H54 (cell line): ENCODE results near the gene PAQR8.
A peak's percentile ranks its signal among the peaks of the same experiment; 100 is the strongest.
"Not testable (repeated sequence)": the region's sequence is repeated elsewhere in the genome, so short reads cannot be mapped to it uniquely, and the experiment has no call there.

Source experiments
- DNase-seq: peaks from one replicate; pipeline ENCODE4 v3.0.0; 2011; ENCODE audit warnings: low spot score, mixed read lengths; ENCODE audit not compliant: insufficient read length
- FAIRE-seq: peaks from 3 replicates; lab custom pipeline; 2011; peaks lifted over from hg19 to GRCh38; lab: Jason Lieb, UNC
- POLR2A ChIP-seq: IDR thresholded peaks from 2 replicates; pipeline ENCODE4 v1.6.1; 2011; ENCODE audit warnings: low read depth, mild to moderate bottlenecking, low read length

PAQR8 gene

GRCh38 chr6:52418606-52419005 is 56.7 kb downstream of the PAQR8 start:
- no peak for DNase-seq
- TF ChIP-seq POLR2A = no peak
- FAIRE-seq = no peak

GRCh38 chr6:52419809-52420667 is 58.1 kb downstream of the PAQR8 start, which contains the start of gene EFHC1:
Gene EFHC1 (plus strand): TSS chr6:52420342. CDS start chr6:52420411, 69 bp downstream.
- FAIRE-seq (peak; percentile 88), DNase-seq (peak; percentile 81)
- TF ChIP-seq POLR2A = peak; percentile 92

- FAIRE-seq (no peak), DNase-seq (no peak)
- no peak for TF ChIP-seq POLR2A
These were observed 58.9 kb downstream of the PAQR8 start for GRCh38 chr6:52420668-52421358.

- no peak for TF ChIP-seq POLR2A
- DNase-seq = no peak
- FAIRE-seq = no peak
These were observed 60.2 kb downstream of the PAQR8 start for GRCh38 chr6:52422156-52422555.

GRCh38 chr6:52423448-52423847 is 61.5 kb downstream of the PAQR8 start:
- DNase-seq (no peak), FAIRE-seq (no peak)
- no peak for TF ChIP-seq POLR2A

- FAIRE-seq = peak; percentile 96
- peak; percentile 49 for DNase-seq
- 0 out of 2 replicates have a peak, but pooled peaks have one; percentile 31 for TF ChIP-seq POLR2A
These were observed 62.0 kb downstream of the PAQR8 start for GRCh38 chr6:52423971-52424381.

- no peak for FAIRE-seq
- no peak for DNase-seq
- no peak for TF ChIP-seq POLR2A
These were observed 62.6 kb downstream of the PAQR8 start for GRCh38 chr6:52424513-52424912.

- no peak for FAIRE-seq
- no peak for DNase-seq
- no peak for TF ChIP-seq POLR2A
These were observed 64.7 kb downstream of the PAQR8 start for GRCh38 chr6:52426667-52427066.

- not testable (repeated sequence) for FAIRE-seq
These were observed 71.3 kb downstream of the PAQR8 start for GRCh38 chr6:52433294-52433693.

GRCh38 chr6:52435345-52435744 is 73.4 kb downstream of the PAQR8 start:
- FAIRE-seq (no peak), DNase-seq (no peak)
- no peak for TF ChIP-seq POLR2A

More at GRCh38 chr6:52433294-52433693, 71.3 kb downstream of the PAQR8 start:
- DNase-seq = not testable (repeated sequence)

GRCh38 chr6:52438926-52439325 is 77.0 kb downstream of the PAQR8 start:
- DNase-seq = no peak
- TF ChIP-seq POLR2A = no peak
- FAIRE-seq = no peak

GRCh38 chr6:52454556-52454955 is 92.6 kb downstream of the PAQR8 start:
- peak; percentile 91 for FAIRE-seq
- TF ChIP-seq POLR2A = no peak
- peak; percentile 25 for DNase-seq

- FAIRE-seq (no peak), DNase-seq (no peak)
- no peak for TF ChIP-seq POLR2A
These were observed 95.1 kb downstream of the PAQR8 start for GRCh38 chr6:52457096-52457495.
